HFFc6 (cell line): ENCODE measurements around the gene IL2. TPM values are rescaled to one million over a fixed set of nuclear protein-coding genes. Genes with fewer than 3 reads are reported as not detected.

Source experiments
- DNase-seq: peaks from one replicate; pipeline ENCODE4 v3.0.0-alpha.2; 2018
- H3K27ac Mint-ChIP-seq: 2 replicates; pipeline ENCODE4 v1.8.0; 2020; ENCODE audit warnings: mild to moderate bottlenecking, mixed read lengths
- H3K27me3 Mint-ChIP-seq: 2 replicates; pipeline ENCODE4 v1.8.0; 2021; ENCODE audit warnings: mild to moderate bottlenecking, moderate library complexity, mixed read lengths; ENCODE audit not compliant: insufficient read depth
- H3K36me3 Mint-ChIP-seq: 2 replicates; pipeline ENCODE4 v1.8.0; 2021; ENCODE audit warnings: low read depth, mixed read lengths
- H3K4me1 Mint-ChIP-seq: 2 replicates; pipeline ENCODE4 v1.8.0; 2020; ENCODE audit warnings: low read depth, mixed read lengths
- H3K4me3 Mint-ChIP-seq: 2 replicates; pipeline ENCODE4 v1.8.0; 2020; ENCODE audit warnings: mild to moderate bottlenecking, moderate library complexity, mixed read lengths
- H3K9me3 Mint-ChIP-seq: 2 replicates; pipeline ENCODE4 v1.8.0; 2020; ENCODE audit warnings: mild to moderate bottlenecking, mixed read lengths
- total RNA-seq, 6 experiments: library from RNA; stranded (reverse); fragmentation: NEBNext Ultra II Directional; extraction: Animal tissue kit (Norgen Biotek cat#: 25700); gene quantifications; 2 replicates in 1 of 6; 3 replicates in 5 of 6; pipeline ENCODE4 v1.2.3, GENCODE V29; 2021
- TF ChIP-seq, protein P1 (sequence below): fragments of 200-600 bp; sonication (generic); IDR thresholded peaks from 2 replicates; pipeline ENCODE4 v1.5.0; 2021; ENCODE audit warnings: antibody characterized with exemption, mild to moderate bottlenecking

IL2 gene
- total RNA-seq, 6 experiments from 2014 or later = not detected

DNA sequence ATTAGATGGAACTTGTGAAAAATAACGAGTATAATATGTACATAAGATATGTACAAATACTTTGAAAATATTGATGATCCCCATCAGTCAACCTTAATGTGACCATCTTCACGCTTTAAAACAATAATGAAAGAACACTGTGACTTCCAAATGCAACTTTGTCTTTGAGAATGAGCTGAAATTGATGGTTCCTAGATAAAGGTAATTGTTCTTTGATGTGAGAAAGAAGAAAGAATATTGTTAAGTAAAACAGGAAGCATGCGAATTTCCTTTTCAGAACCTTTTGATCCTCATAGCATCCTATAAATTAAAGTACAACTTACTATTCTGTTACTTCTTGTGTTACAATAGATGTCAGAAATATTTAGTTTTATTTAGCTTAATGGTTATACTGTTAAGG, 22.2 kb downstream of the IL2 start:
- Mint-ChIP-seq H3K4me3 (no peak overlapping the region), H3K36me3 (no peaks in the 10 kb centered on the region), H3K27me3 (peaks cover 3% of the 10 kb centered on the region; the same call in 1 of the 2 replicates), H3K27ac (no peak overlapping the region), H3K4me1 (no peaks in the 10 kb centered on the region), H3K9me3 (no peaks in the 10 kb centered on the region)
- TF ChIP-seq, protein P1, sequence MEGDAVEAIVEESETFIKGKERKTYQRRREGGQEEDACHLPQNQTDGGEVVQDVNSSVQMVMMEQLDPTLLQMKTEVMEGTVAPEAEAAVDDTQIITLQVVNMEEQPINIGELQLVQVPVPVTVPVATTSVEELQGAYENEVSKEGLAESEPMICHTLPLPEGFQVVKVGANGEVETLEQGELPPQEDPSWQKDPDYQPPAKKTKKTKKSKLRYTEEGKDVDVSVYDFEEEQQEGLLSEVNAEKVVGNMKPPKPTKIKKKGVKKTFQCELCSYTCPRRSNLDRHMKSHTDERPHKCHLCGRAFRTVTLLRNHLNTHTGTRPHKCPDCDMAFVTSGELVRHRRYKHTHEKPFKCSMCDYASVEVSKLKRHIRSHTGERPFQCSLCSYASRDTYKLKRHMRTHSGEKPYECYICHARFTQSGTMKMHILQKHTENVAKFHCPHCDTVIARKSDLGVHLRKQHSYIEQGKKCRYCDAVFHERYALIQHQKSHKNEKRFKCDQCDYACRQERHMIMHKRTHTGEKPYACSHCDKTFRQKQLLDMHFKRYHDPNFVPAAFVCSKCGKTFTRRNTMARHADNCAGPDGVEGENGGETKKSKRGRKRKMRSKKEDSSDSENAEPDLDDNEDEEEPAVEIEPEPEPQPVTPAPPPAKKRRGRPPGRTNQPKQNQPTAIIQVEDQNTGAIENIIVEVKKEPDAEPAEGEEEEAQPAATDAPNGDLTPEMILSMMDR = no peak
- DNase-seq = no peak

GRCh38 chr4:122431351-122431750, 25.2 kb downstream of the IL2 start:
- Mint-ChIP-seq H3K4me1 (no peaks in the 10 kb centered on the region), H3K27ac (no peak overlapping the region), H3K4me3 (no peak overlapping the region), H3K27me3 (peaks cover 3% of the 10 kb centered on the region; the same call in 1 of the 2 replicates), H3K9me3 (no peaks in the 10 kb centered on the region), H3K36me3 (no peaks in the 10 kb centered on the region)
- DNase-seq = no peak
- TF ChIP-seq, protein P1 = no peak

GRCh38 chr4:122423246-122423645, 33.3 kb downstream of the IL2 start:
- Mint-ChIP-seq H3K36me3 (no peaks in the 10 kb centered on the region), H3K9me3 (no peaks in the 10 kb centered on the region), H3K27me3 (peaks cover 6% of the 10 kb centered on the region; the same call in 1 of the 2 replicates), H3K4me1 (no peaks in the 10 kb centered on the region), H3K27ac (no peak overlapping the region), H3K4me3 (no peak overlapping the region)
- DNase-seq = no peak
- TF ChIP-seq, protein P1 = no peak

- H3K4me1 Mint-ChIP-seq = no peaks in the 10 kb centered on the region
- no peak overlapping the region for H3K27ac Mint-ChIP-seq
- H3K9me3 Mint-ChIP-seq = no peaks in the 10 kb centered on the region
- H3K36me3 Mint-ChIP-seq = no peaks in the 10 kb centered on the region
- no peak overlapping the region for H3K4me3 Mint-ChIP-seq
- TF ChIP-seq, protein P1 = no peak
- peaks cover 4% of the 10 kb centered on the region for H3K27me3 Mint-ChIP-seq
- no peak for DNase-seq
Measured at GRCh38 chr4:122412547-122412946, 44.0 kb downstream of the IL2 start.

- DNase-seq = no peak
- TF ChIP-seq, protein P1 = no peak
- Mint-ChIP-seq H3K9me3 (no peaks in the 10 kb centered on the region), H3K4me3 (no peak overlapping the region), H3K36me3 (no peaks in the 10 kb centered on the region), H3K27ac (no peak overlapping the region), H3K4me1 (no peaks in the 10 kb centered on the region), H3K27me3 (peaks cover 5% of the 10 kb centered on the region; the same call in 1 of the 2 replicates)
Measured at GRCh38 chr4:122403861-122404260, 52.7 kb downstream of the IL2 start.

Other genes starting within 250 kb of the IL2 start
- gene ADAD1, start 77.7 kb downstream of the IL2 start, total RNA-seq = not detected
- gene IL21, start 164.3 kb upstream of the IL2 start, total RNA-seq = not detected